ENCODE data around the gene POLDIP3. TPM values are rescaled to one million over a fixed set of nuclear protein-coding genes. Genes with fewer than 3 reads are reported as not detected.

The POLDIP3 gene, protein sequence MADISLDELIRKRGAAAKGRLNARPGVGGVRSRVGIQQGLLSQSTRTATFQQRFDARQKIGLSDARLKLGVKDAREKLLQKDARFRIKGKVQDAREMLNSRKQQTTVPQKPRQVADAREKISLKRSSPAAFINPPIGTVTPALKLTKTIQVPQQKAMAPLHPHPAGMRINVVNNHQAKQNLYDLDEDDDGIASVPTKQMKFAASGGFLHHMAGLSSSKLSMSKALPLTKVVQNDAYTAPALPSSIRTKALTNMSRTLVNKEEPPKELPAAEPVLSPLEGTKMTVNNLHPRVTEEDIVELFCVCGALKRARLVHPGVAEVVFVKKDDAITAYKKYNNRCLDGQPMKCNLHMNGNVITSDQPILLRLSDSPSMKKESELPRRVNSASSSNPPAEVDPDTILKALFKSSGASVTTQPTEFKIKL
- total RNA-seq, result 22.4 TPM

DNA sequence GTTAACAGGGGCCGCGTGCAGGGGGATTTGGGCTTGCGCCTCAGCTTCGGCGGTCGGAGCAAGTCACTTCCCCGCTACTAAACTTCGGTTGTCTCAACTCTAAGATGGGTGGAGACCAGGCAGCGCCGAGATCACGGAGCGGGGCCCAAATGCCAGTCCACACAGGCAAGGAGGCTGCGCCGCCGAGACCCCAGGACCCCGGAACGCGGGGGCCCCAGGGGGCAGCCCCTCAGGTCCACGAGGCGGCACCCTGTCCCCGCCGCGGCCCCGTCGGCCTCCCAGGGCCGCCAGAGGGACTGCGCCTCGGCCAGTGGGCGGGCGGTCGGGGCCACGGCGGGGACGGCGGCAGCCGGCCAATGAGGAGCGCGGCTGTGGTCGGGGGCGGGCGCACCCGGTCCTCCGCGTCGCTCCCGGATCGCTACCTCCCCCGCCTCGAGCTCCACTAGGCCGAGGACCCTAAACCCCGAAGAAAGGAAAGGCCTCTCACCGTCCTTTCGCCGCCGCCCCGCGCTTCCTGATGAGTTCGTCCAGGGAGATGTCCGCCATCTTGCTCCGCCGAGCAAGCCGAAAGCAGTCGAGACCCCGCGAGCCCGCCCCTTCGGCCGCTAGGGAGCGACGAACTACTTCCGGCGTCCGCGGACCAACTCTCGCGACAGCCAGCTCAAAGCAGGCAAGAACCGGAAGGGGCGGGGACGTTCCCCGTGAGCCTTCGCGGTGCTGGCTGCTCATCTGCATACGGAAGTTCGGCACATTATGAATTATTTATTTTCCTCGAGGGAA, at the start of gene POLDIP3:
Gene POLDIP3 (minus strand): TSS at position 572 of the 780 bp plus-strand sequence. CDS start 26 bp downstream, at position 546.
- H3K4me3 ChIP-seq (ENCODE audit: low read length in 3 of 3), result peak within 1 kb of the TSS; percentile 86 to 91 (median 88)
- H3K4me1 ChIP-seq (ENCODE audit: control insufficient read depth in 3 of 3, insufficient read depth in 3 of 3, low read length in 3 of 3), result peaks cover 45 to 51% (median 48%) of the 10 kb centered on the region in 3 donors
- peak within 1 kb of the TSS; percentile 88 to 94 (median 94) for H3K9ac ChIP-seq (ENCODE audit: low read depth in 1 of 3, low read length in 3 of 3)
- no peaks in the 10 kb centered on the region for H3K9me3 ChIP-seq (ENCODE audit: control insufficient read depth in 3 of 3, low read length in 3 of 3)
- peak within 1 kb of the TSS; percentile 94 for H3K27ac ChIP-seq (ENCODE audit: low read depth, low read length)
- H3K27me3 ChIP-seq (ENCODE audit: control insufficient read depth in 3 of 3, insufficient read depth in 3 of 3, low read length in 3 of 3), result no peaks in the 10 kb centered on the region
- peaks cover 3 to 7% (median 4%) of the 10 kb centered on the region in 3 donors for H3K36me3 ChIP-seq (ENCODE audit: control insufficient read depth in 3 of 3, insufficient read depth in 3 of 3, low read length in 3 of 3)

DNA sequence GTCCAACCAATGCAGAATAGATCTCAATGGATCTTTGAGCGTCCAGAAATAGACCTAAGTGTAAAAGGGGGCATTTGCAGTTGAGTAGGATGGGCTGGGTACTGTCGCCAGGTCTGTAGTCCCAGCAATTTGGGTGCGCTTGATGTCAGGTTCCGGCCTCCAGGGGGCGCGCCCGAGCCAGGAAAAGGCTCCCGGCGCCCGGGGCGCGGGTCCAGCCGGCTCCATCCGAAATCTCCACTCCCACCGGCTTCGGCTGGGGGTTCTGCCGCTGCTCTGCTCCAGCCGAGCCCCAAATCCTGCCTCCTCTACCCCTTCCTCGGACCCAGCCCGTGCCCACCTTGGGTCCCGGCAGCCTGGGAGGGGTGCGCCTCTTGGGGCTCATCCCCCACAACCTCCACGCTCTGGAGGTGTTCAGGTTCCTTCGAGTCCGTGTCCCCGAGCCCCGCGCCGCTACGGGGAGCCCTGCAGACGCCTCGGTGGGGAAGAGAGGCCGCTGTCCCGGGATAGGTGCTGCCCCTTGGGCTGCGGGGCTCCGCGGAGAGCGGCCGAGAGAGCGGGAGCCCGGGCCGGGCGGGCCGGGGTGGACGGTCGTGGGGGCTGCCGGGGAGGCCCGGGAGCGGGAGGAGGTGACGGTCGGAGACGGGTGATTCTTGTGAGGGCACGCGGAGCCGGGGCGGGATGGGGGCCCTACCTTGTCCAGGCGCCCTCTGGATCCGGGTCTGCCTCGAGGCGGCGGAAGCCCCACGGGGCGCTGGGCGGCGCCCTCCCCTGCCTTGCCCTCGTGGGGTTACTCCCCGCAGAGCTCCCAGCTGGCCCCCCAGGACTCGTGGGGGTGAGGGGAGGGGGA, 47.5 kb upstream of the POLDIP3 start:
- Histone ChIP-seq H3K4me3 (ENCODE audit: low read length in 3 of 3) (peak overlapping the region; percentile 66 to 75 (median 71)), H3K9ac (ENCODE audit: low read depth in 1 of 3, low read length in 3 of 3) (peak overlapping the region; percentile 43 to 69 (median 57)), H3K27me3 (ENCODE audit: control insufficient read depth in 3 of 3, insufficient read depth in 3 of 3, low read length in 3 of 3) (no peaks in the 10 kb centered on the region), H3K27ac (ENCODE audit: low read depth, low read length) (no peak overlapping the region), H3K4me1 (ENCODE audit: control insufficient read depth in 3 of 3, insufficient read depth in 3 of 3, low read length in 3 of 3) (peaks cover 3 to 4% (median 4%) of the 10 kb centered on the region in 3 donors), H3K36me3 (ENCODE audit: control insufficient read depth in 3 of 3, insufficient read depth in 3 of 3, low read length in 3 of 3) (no peaks in the 10 kb centered on the region), H3K9me3 (ENCODE audit: control insufficient read depth in 3 of 3, low read length in 3 of 3) (no peaks in the 10 kb centered on the region)

DNA sequence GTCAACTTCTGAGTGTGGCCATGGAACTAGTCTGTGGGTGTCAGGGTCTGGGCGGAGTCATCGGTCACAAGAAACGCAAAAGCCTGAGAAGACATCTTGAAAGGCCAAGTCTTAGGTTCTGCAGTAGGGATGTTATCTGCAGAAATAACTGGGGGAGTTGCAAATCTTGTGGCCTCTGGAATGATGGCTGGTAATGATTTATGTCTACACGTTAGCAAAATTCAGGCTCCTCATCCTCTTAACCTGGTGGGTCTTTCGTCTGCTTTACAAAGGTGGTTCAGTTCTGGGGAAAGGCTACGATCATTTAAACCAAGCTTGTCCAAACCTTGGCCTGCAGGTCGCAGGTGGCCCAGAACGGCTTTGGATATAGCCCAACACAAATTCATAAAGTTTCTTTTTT, 41.9 kb upstream of the POLDIP3 start:
- H3K9ac ChIP-seq (ENCODE audit: low read depth in 1 of 3, low read length in 3 of 3), result no peak overlapping the region
- no peak overlapping the region for H3K27ac ChIP-seq (ENCODE audit: low read depth, low read length)
- no peak overlapping the region for H3K4me3 ChIP-seq (ENCODE audit: low read length in 3 of 3)
- H3K4me1 ChIP-seq (ENCODE audit: control insufficient read depth in 3 of 3, insufficient read depth in 3 of 3, low read length in 3 of 3), result no peaks in the 10 kb centered on the region
- H3K27me3 ChIP-seq (ENCODE audit: control insufficient read depth in 3 of 3, insufficient read depth in 3 of 3, low read length in 3 of 3), result no peaks in the 10 kb centered on the region
- no peaks in the 10 kb centered on the region for H3K9me3 ChIP-seq (ENCODE audit: control insufficient read depth in 3 of 3, low read length in 3 of 3)
- no peaks in the 10 kb centered on the region for H3K36me3 ChIP-seq (ENCODE audit: control insufficient read depth in 3 of 3, insufficient read depth in 3 of 3, low read length in 3 of 3)

DNA sequence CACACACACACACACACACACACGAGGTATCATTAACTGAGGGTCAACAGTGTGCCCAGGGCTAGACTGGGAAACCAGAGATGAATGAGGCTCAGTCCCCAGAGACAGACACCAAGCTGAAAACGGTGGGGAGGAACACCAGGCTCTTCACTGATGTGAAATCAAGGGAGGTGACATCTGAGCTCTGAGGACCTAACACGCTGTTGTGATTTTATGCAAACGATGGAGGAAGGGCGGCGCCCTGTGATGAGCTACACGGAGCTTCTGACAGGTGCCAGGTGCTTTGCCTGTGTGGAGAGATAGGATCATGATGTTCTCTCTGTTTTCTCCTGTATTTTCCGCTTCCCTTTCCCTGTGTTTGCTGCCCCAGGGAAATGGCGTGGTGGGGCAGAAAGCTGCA, 41.0 kb upstream of the POLDIP3 start:
- Histone ChIP-seq H3K4me3 (ENCODE audit: low read length in 3 of 3) (no peak overlapping the region), H3K36me3 (ENCODE audit: control insufficient read depth in 3 of 3, insufficient read depth in 3 of 3, low read length in 3 of 3) (no peaks in the 10 kb centered on the region), H3K27me3 (ENCODE audit: control insufficient read depth in 3 of 3, insufficient read depth in 3 of 3, low read length in 3 of 3) (no peaks in the 10 kb centered on the region), H3K9ac (ENCODE audit: low read depth in 1 of 3, low read length in 3 of 3) (no peak overlapping the region), H3K4me1 (ENCODE audit: control insufficient read depth in 3 of 3, insufficient read depth in 3 of 3, low read length in 3 of 3) (no peaks in the 10 kb centered on the region), H3K27ac (ENCODE audit: low read depth, low read length) (no peak overlapping the region), H3K9me3 (ENCODE audit: control insufficient read depth in 3 of 3, low read length in 3 of 3) (no peaks in the 10 kb centered on the region)

DNA sequence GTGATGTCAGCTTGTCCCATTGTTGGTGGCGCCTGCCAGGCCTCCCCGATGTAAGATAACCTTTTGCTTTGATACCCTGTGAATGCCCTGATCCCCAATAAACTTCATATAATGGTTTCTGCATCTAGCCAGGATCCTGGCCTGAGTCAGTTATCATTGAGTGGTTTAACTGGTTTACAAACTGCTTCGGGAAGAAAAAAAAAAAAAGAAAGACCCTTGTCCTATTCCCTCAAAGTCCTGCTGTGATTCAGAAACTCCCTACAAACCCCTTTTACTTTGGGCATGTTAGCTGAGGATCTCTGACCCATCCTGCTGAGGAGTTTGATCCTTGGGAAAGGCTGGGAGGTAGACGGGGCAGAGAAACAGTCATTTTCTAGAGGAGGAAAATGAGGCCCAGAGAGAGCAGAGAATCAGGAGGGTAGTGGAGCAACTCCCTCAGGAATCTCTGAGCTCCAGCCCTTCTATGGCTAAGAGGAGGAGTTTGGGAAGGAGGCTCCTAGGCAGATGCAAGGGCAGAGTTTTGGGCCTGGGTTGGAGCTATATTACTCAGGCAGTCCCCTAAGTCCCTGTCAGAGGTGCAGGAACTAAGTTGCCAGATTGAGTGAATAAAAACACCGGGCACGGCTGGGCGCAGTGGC, 39.9 kb upstream of the POLDIP3 start:
- Histone ChIP-seq H3K4me1 (ENCODE audit: control insufficient read depth in 3 of 3, insufficient read depth in 3 of 3, low read length in 3 of 3) (no peaks in the 10 kb centered on the region), H3K4me3 (ENCODE audit: low read length in 3 of 3) (no peak overlapping the region), H3K27ac (ENCODE audit: low read depth, low read length) (no peak overlapping the region), H3K27me3 (ENCODE audit: control insufficient read depth in 3 of 3, insufficient read depth in 3 of 3, low read length in 3 of 3) (no peaks in the 10 kb centered on the region), H3K36me3 (ENCODE audit: control insufficient read depth in 3 of 3, insufficient read depth in 3 of 3, low read length in 3 of 3) (no peaks in the 10 kb centered on the region), H3K9me3 (ENCODE audit: control insufficient read depth in 3 of 3, low read length in 3 of 3) (no peaks in the 10 kb centered on the region), H3K9ac (ENCODE audit: low read depth in 1 of 3, low read length in 3 of 3) (no peak overlapping the region)

DNA sequence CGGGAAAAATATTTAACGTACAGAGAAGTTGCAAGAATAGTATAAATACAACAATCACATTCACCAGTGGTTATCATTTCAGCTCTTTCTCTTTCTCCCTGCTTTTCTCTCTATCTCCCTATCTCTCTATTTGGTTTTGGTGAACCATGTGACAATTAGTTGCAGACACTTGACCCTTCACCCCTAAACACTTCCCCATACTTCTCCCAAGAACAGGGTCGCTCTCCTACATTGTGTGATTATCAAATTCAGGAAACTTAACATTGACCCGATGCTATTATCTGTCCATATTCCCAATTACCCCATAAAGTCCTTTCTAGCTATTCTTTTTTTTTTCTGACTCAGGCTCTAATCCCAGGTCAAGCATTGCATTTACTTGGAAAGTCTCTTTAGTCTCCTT, 39.3 kb upstream of the POLDIP3 start:
- Histone ChIP-seq H3K27ac (ENCODE audit: low read depth, low read length) (no peak overlapping the region), H3K36me3 (ENCODE audit: control insufficient read depth in 3 of 3, insufficient read depth in 3 of 3, low read length in 3 of 3) (no peaks in the 10 kb centered on the region), H3K9ac (ENCODE audit: low read depth in 1 of 3, low read length in 3 of 3) (no peak overlapping the region), H3K27me3 (ENCODE audit: control insufficient read depth in 3 of 3, insufficient read depth in 3 of 3, low read length in 3 of 3) (no peaks in the 10 kb centered on the region), H3K4me1 (ENCODE audit: control insufficient read depth in 3 of 3, insufficient read depth in 3 of 3, low read length in 3 of 3) (no peaks in the 10 kb centered on the region), H3K4me3 (ENCODE audit: low read length in 3 of 3) (no peak overlapping the region), H3K9me3 (ENCODE audit: control insufficient read depth in 3 of 3, low read length in 3 of 3) (no peaks in the 10 kb centered on the region)

DNA sequence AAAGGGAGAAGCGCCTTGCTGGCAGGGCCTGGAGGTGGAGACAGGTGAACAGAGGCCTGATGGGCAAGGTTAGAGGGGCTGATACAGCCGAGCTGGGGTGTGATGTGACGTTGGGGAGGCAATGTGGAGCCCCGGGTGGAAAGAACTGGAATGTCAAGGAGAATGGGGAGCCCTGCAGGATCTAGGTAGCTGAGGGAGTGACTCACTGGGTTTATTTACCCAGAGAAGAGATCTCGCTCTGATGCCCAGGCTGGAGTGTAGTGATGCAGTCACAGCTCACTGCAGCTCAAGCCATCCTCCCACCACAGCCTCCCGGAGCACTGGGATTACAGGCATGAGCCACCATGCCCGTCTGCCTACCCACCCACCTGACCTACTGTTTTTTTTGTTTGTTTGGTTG, 36.5 kb upstream of the POLDIP3 start:
- H3K36me3 ChIP-seq (ENCODE audit: control insufficient read depth in 3 of 3, insufficient read depth in 3 of 3, low read length in 3 of 3), result no peaks in the 10 kb centered on the region
- H3K27me3 ChIP-seq (ENCODE audit: control insufficient read depth in 3 of 3, insufficient read depth in 3 of 3, low read length in 3 of 3), result no peaks in the 10 kb centered on the region
- H3K9me3 ChIP-seq (ENCODE audit: control insufficient read depth in 3 of 3, low read length in 3 of 3), result no peaks in the 10 kb centered on the region
- H3K4me1 ChIP-seq (ENCODE audit: control insufficient read depth in 3 of 3, insufficient read depth in 3 of 3, low read length in 3 of 3), result peaks cover 25 to 28% (median 26%) of the 10 kb centered on the region in 3 donors
- no peak overlapping the region for H3K4me3 ChIP-seq (ENCODE audit: low read length in 3 of 3)
- no peak overlapping the region for H3K27ac ChIP-seq (ENCODE audit: low read depth, low read length)
- no peak overlapping the region for H3K9ac ChIP-seq (ENCODE audit: low read depth in 1 of 3, low read length in 3 of 3)

DNA sequence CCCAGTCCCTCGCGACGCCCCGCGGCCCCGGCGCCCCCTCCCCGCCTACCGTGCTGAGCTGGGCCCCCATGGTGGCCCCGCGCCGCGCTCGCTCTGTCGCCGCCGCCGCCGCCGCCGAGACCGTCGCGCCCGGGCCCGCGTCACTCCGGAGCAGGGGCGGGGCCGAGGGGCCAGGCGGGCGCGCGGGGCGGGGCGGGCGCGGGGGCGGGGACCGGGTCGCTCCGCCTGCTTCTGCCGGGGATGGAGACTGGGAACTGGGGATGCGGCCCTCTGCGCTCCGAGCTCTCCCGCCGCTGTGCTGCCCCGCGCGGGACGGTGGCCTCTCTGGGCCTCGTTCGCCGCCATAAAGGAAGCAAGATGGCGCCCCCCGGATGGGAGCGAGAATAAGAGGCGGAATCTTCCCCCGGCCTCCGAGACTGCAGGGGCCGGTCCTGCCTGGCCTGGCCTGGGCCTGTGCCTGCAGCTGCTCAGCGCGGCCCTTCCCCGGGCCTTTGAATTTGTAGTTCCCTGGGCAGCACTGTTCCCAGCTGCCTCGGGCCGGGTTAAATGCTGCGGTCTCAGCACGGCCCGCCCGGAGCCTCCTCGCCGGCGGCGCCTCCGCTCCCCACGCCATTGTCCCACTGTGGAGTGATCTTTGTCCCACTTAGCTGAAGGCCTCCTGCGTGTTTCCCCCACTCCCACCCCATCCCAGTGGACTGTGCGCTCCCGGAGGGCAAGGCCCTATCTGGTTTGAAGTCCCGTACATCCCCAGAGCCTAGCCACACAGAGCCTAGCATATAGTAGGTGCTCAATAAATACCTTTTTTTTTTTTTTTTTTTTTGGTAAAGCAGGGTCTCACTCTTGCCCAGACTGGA, 34.8 kb upstream of the POLDIP3 start, which contains the start of gene CYB5R3:
Gene CYB5R3 (minus strand): TSS at position 147 of the 854 bp plus-strand sequence. CDS start 77 bp downstream, at position 70.
- no peaks in the 10 kb centered on the region for H3K27me3 ChIP-seq (ENCODE audit: control insufficient read depth in 3 of 3, insufficient read depth in 3 of 3, low read length in 3 of 3)
- H3K9ac ChIP-seq (ENCODE audit: low read depth in 1 of 3, low read length in 3 of 3), result peak within 1 kb of the TSS; percentile 96 to 99 (median 98)
- no peaks in the 10 kb centered on the region for H3K9me3 ChIP-seq (ENCODE audit: control insufficient read depth in 3 of 3, low read length in 3 of 3)
- peak within 1 kb of the TSS; percentile 95 for H3K27ac ChIP-seq (ENCODE audit: low read depth, low read length)
- no peaks in the 10 kb centered on the region for H3K36me3 ChIP-seq (ENCODE audit: control insufficient read depth in 3 of 3, insufficient read depth in 3 of 3, low read length in 3 of 3)
- H3K4me3 ChIP-seq (ENCODE audit: low read length in 3 of 3), result peak within 1 kb of the TSS; percentile 98 to 99 (median 99)
- H3K4me1 ChIP-seq (ENCODE audit: control insufficient read depth in 3 of 3, insufficient read depth in 3 of 3, low read length in 3 of 3), result peaks cover 42 to 45% (median 42%) of the 10 kb centered on the region in 3 donors
